T-helper 1 cell treated with Interleukin-12 subunit alpha and Interleukin-12 subunit beta and Interleukin-4 antibody, amounts not matched to agents 30 μg/mL and 1 μg/mL, for 36 hours (primary cell): ENCODE measurements around the gene TMEM72.

Experiments
- H3K27ac Mint-ChIP-seq: one replicate; pipeline ENCODE4 v1.8.0; 2021; ENCODE audit warnings: mild to moderate bottlenecking, mixed read lengths
- H3K27me3 Mint-ChIP-seq: one replicate; pipeline ENCODE4 v1.8.0; 2021; ENCODE audit warnings: low read depth, mixed read lengths
- H3K36me3 Mint-ChIP-seq: one replicate; pipeline ENCODE4 v1.8.0; 2021; ENCODE audit warnings: low read depth, mixed read lengths
- H3K4me1 Mint-ChIP-seq: one replicate; pipeline ENCODE4 v1.8.0; 2021; ENCODE audit warnings: low read depth, mixed read lengths
- H3K4me3 Mint-ChIP-seq: one replicate; pipeline ENCODE4 v1.8.0; 2021; ENCODE audit warnings: mild to moderate bottlenecking, moderate library complexity, mixed read lengths
- H3K9me3 Mint-ChIP-seq: one replicate; pipeline ENCODE4 v1.8.0; 2021; ENCODE audit warnings: mixed read lengths

TMEM72 gene

DNA sequence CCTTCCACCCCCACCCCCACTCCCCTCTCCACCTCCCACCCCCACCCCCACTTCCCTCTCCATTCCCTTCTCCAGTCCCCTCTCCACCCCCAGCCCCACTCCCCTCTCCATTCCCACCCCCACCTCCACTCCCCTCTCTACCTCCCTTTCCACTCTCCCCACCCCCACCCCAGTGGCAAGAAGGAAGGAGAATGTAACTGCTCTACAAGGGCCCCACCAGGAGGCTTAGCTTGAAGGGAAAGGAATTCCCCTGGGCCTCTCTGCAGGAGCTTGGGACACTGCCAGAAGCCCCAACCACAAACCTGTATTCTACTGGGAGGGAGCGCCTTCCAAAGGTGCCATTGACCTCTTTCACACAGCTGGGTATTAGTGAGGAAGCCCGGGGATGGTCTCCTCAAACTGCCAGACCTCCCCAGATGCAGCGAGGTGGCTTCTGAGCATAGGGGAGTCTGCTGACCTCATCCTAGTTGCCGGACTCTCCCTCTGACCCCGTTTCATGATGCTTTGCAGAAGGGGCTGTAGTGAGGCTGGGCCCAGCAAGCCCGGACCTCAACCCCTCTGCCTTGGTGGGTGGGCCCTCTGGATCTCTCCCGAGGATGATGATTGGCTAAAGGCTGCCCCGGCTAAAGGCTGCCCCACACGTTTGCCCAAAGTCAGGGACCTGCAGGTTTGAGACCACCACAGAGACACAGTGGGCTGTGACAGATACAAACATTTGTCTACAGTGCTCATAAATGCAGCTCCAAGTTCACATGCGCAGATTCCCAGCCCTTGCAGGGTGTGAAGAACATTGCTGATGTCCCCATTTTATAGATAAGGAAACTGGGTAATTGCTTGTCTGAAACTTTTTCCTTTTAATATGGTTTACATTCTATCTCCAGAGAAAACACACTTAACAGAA lies 64.5 kb downstream of the TMEM72 start:
- Mint-ChIP-seq H3K36me3 (peaks cover 3% of the 10 kb centered on the region), H3K9me3 (no peaks in the 10 kb centered on the region), H3K27me3 (no peaks in the 10 kb centered on the region), H3K4me3 (peak overlapping the region; percentile 51), H3K27ac (peak overlapping the region; percentile 37), H3K4me1 (peaks cover 40% of the 10 kb centered on the region)

DNA sequence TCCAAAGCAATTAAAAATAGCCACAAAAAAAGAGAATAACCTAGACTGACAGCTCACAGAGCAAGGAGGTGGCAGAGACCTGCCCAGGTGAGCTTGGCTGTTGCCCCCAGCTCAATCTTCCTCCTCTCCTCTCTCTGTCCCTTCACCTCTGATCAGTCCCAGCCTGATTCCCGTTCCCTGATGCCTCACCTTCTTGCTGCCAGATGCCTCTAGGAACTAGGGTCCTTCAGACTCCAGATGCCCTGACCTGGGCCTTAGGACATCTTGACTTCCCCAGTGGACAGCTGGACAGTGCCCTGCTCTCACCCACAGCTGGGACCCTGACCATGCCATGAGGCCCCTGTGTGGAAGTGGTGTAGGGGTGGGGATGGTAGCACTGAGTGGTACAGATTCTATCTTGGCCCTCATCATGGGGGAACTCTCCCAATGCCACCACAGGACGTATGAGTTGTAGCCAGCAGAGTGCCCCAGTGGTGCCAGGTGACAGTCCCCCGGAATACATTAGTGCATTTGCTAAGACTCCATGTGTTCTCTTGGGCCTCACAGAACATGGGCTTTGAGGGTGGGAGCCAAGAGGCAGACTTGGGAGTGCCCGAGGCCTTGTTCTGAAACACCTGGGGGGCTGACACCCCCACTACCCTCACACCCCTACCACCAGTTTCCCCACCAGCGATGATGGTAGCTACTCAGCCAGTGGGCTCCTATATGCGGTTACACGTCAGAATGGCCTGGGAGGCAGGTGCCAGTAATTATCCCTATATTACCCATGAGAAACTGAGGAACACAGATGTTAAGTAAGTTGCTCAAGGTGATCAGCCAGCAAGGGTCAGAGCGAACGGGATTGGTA lies 65.4 kb downstream of the TMEM72 start:
- Mint-ChIP-seq H3K27me3 (no peaks in the 10 kb centered on the region), H3K27ac (peak overlapping the region; percentile 37), H3K4me1 (peaks cover 46% of the 10 kb centered on the region), H3K36me3 (peaks cover 3% of the 10 kb centered on the region), H3K4me3 (peak overlapping the region; percentile 47), H3K9me3 (no peaks in the 10 kb centered on the region)

DNA sequence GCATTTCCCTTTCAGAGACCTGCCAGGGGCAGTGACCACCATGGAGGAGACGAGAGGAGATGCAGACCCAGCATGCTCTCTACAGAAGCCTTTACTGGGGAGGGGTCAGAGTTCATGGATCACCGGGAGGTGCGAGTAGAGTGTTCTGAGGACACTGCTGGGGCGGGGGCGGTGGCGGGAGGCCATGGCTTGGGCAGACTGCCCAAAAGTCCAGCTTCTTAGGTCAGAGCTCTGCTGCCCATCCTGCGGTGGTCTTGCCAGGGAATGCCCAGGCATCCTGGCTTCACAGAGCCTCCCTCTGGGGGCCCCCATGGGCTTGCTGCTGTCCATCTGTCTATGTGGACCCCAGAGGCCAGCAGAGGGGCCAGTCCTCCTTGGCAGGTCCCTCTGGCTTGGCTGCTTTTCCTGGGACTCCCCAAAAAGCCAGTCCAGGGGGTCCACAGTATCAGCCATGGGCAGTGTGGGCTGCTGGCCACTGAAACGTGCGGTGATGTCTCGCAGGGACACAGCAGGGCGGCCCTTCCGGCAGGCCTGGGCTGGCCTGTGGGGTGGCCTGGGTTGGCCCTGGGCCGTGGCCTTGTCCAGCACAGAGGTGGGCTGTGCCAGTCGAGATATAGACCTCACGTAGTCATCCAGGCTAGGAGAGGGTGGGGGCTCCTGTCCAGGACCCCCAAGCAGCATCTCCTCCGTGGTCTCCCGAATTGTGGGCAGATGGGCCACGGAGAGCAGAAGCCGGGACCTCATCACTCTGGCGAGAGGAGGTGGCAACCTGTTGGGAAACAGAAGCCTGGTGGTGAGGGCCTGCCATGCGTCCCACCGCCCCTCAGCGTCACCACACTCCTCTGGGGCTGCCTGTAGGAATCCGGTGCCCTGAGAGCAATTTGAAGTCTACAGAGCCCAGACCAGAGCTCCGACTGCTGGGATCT lies 66.4 kb downstream of the TMEM72 start:
- Mint-ChIP-seq H3K27me3 (no peaks in the 10 kb centered on the region), H3K36me3 (peaks cover 3% of the 10 kb centered on the region), H3K4me1 (peaks cover 46% of the 10 kb centered on the region), H3K27ac (peak overlapping the region; percentile 67), H3K4me3 (peak overlapping the region; percentile 80), H3K9me3 (no peaks in the 10 kb centered on the region)

DNA sequence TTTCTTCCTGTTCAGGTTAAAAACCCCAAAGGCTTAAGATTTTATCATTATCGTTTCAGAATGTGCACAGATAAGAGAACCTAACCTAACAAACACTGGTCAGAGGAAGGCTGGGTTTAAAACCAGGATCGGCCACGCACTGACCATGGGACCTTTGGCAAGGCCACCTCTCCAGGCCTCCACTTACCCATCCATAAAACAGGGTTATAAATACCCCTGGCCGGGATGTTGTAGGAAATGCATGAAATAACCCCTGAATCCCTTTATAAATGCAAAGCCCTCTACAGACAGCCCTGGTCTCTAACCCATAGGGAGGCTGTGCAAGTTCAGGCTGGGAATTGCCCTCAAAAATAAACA lies 67.1 kb downstream of the TMEM72 start:
- H3K27ac Mint-ChIP-seq: peak overlapping the region; percentile 67
- peak overlapping the region; percentile 80 for H3K4me3 Mint-ChIP-seq
- no peaks in the 10 kb centered on the region for H3K27me3 Mint-ChIP-seq
- H3K9me3 Mint-ChIP-seq: no peaks in the 10 kb centered on the region
- peaks cover 3% of the 10 kb centered on the region for H3K36me3 Mint-ChIP-seq
- H3K4me1 Mint-ChIP-seq: peaks cover 44% of the 10 kb centered on the region

DNA sequence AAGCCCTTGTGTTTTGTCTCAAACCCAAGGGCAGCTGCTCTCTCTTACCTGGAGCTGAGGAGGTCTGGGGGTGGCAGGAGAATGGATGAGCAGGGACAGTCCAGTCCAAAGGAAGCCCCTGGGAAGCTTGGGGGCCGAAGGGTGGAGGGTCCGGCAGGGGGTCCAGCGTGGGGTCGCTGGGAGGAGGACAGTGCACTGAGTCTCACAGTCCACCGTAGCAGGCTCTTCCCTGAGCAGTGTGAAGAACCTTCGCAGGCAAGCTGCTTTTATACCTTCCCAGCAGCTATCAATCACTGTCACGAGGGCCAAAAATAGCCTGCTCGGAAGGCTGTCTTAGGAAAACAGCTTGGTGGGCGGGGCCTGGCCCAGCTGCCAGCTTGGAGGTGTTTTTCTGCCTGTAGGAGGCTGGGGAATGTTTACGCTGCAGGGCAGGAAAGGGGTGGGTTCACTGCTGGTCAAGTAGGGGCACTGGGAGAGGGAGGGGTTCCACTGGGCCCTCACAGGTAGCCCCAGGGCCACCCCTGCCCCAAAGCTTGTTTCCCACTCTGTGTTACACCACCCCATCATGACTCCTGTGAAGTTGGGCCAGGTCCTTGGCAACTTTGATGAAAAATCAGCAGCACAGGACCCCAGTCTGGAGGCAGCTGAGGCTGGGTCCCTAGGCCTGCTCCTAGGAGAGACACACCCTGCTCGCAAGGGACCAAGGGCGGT lies 67.6 kb downstream of the TMEM72 start, which contains the start of gene DEPP1:
Gene DEPP1, minus strand, starts transcription at position 240 of the 711 bp plus-strand sequence. CDS start 779 bp downstream, outside the sequence.
- Mint-ChIP-seq H3K4me1 (peaks cover 39% of the 10 kb centered on the region), H3K27ac (peak within 1 kb of the TSS; percentile 67), H3K36me3 (peaks cover 3% of the 10 kb centered on the region), H3K27me3 (no peaks in the 10 kb centered on the region), H3K9me3 (no peaks in the 10 kb centered on the region), H3K4me3 (peak within 1 kb of the TSS; percentile 80)

DNA sequence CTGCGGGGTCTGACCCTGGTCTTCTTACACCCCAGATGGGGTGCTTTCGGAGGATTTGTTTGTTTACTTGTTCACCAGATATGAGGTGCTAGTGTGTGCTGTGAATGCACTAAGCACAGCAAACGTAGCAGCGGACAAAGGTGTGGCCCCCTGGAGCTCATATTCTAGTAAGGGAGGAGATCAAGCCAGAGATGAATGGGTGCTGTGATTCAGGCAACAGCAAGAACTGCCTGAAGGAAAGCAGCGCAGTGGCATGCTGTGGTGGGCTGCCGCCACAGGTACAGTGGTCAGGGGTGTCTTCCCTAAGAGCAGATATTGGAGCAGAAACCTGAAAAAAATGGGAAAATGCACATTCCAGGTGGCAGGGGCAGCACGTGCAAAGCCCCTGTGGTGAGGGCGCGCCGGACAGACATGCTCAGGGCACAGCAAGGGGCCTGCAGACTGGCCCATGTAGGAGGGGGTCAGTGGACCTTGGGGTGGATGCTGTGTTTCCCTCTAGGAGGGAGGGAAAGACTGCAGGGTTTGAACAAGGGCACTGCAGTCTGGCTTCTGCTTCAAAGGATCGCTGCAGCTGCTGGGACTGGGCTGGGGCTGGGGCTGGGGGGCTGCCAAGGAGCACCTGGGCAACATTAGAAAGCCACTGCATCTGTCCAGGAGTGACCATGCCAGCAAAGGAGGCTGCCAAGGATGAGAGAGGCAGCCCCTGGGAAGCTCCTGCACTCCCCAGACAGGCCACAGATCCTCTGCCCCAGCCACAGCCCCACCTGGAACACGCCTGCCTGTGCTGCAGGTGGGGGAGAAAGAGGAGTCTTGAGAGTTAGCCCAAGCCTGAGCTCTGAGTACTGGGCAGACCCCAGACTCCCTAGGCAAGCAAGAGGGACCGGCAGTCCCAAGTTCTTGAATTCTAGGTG lies 68.4 kb downstream of the TMEM72 start:
- Mint-ChIP-seq H3K4me1 (peaks cover 36% of the 10 kb centered on the region), H3K27ac (no peak overlapping the region), H3K36me3 (peaks cover 3% of the 10 kb centered on the region), H3K4me3 (no peak overlapping the region), H3K9me3 (no peaks in the 10 kb centered on the region), H3K27me3 (no peaks in the 10 kb centered on the region)

DNA sequence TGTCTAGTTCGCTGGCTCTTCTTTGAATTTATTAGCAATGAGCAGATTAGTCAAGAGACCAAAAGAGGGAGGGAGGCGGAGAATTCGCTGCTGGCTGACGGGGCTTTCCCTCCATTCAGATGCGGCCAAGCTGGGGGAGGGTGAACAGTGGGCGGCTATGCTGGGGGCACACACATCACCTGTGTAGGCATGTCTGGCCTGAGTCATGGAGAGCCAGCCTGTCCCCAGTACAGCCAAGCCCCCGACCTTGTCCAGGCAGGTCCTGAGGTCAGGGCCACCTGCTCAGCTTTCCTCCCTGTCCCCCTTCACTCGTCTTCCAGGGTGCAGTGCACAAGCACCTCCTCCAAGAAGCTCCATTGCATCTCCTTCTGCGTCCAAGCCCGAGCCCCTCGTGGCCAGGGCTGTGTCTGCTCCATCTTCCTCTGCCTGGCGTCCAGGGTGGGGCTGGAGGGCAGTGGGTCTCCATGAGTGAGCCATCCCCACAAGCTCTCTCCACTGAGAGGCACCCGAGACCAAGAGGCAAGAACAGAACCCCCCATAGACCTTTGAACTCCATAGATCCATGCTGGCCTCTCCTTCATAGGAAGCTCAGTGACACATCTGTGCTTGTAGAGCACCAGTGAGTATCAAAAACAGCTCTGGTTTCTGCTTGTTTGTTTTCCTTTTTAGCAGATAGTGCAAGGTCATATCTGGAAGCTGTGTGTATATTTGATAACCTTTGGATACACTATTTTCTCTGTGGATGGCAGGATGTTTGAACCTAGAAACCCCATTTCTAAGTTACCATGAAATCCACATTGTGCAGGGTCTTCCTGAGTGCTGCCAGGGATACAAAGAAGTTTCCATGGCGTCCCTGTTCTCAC lies 69.4 kb downstream of the TMEM72 start:
- Mint-ChIP-seq H3K9me3 (no peaks in the 10 kb centered on the region), H3K4me3 (no peak overlapping the region), H3K4me1 (peaks cover 36% of the 10 kb centered on the region), H3K36me3 (peaks cover 3% of the 10 kb centered on the region), H3K27me3 (peaks cover 4% of the 10 kb centered on the region), H3K27ac (no peak overlapping the region)

DNA sequence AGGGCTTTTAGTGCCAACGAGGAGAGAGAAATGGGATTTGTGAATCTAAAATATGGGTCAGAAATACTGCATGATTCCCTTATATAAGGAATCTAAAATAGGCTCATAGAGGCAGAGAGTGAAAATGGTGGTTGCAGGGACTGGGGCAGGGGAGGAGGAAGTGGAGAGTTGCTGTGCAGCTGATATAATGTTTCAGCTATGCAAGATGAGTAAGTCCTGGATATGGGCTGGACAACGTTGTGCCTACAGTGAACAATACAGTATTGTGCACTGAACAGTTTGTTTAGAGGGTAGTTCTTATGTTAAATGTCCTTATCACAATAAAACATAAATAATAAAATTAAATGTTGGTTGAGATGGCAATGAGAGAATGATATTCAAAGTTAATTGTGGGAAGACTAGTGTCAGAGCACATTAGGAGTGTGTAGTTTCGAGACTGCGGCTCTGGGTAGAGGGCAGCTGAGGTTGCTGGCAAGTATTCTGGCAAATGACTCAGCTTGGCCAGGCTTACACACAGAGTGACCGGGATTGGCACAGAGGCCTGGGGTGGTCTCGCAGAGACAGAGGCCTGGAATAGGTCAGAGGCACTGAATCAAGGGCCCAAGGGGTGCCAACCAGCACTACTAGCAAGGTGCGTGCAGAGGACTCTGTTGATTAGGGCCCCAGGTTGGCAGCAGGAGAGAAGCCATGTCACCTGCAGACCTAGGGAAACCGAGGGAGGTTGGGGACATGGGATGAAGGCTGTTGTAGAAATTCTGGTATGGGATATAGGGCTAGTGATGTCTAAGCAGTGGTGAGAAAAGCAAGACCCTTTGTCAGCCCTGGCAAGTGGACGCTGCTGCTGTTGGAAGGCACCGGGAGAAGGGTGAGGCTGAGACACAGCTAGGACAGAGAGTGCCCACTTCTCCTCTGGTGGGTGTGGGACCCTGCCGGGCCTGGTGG lies 70.3 kb downstream of the TMEM72 start:
- Mint-ChIP-seq H3K27ac (no peak overlapping the region), H3K27me3 (peaks cover 4% of the 10 kb centered on the region), H3K4me3 (no peak overlapping the region), H3K9me3 (no peaks in the 10 kb centered on the region), H3K36me3 (peaks cover 3% of the 10 kb centered on the region), H3K4me1 (peaks cover 32% of the 10 kb centered on the region)

DNA sequence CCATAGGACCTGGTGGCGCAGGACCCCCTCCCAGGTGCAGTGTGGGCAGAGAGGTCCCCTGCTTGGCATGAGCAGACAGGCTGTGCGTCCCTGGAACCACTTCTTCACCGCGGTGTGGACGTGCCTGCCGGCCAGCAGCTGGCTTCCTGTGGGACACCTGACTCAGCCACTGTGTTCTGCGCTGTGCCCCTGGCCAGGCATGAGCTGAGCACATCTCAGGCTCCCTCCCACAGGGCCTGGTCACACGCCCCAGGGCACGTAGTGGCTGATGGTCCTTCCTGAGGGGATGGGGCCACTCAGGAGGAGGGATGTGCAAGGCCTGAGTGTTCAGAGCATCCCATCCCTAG lies 71.0 kb downstream of the TMEM72 start:
- H3K27ac Mint-ChIP-seq: no peak overlapping the region
- H3K36me3 Mint-ChIP-seq: peaks cover under 1% of the 10 kb centered on the region
- H3K27me3 Mint-ChIP-seq: peaks cover 4% of the 10 kb centered on the region
- no peaks in the 10 kb centered on the region for H3K9me3 Mint-ChIP-seq
- H3K4me3 Mint-ChIP-seq: no peak overlapping the region
- H3K4me1 Mint-ChIP-seq: peaks cover 26% of the 10 kb centered on the region

DNA sequence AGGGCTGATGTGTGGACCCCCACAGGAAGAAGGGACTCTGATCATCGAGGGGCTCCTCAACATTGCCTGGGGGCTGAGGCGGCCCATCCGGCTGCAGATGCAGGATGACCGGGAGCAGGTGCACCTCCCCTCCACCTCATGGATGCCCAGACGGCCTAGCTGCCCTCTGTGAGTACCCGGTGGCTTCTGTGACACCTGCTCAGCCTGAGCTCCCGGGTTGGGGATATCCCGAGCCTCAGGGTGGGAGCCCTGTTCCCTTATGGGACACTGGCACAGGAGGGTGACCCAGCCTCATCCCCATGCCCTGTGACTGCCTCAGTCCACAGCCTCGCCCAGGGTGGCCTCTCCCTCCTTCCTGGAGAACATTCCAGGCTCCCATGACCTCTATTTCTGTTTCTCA lies 71.4 kb downstream of the TMEM72 start:
- H3K4me1 Mint-ChIP-seq: peaks cover 24% of the 10 kb centered on the region
- H3K4me3 Mint-ChIP-seq: no peak overlapping the region
- H3K27ac Mint-ChIP-seq: no peak overlapping the region
- H3K9me3 Mint-ChIP-seq: no peaks in the 10 kb centered on the region
- no peaks in the 10 kb centered on the region for H3K36me3 Mint-ChIP-seq
- H3K27me3 Mint-ChIP-seq: peaks cover 4% of the 10 kb centered on the region

DNA sequence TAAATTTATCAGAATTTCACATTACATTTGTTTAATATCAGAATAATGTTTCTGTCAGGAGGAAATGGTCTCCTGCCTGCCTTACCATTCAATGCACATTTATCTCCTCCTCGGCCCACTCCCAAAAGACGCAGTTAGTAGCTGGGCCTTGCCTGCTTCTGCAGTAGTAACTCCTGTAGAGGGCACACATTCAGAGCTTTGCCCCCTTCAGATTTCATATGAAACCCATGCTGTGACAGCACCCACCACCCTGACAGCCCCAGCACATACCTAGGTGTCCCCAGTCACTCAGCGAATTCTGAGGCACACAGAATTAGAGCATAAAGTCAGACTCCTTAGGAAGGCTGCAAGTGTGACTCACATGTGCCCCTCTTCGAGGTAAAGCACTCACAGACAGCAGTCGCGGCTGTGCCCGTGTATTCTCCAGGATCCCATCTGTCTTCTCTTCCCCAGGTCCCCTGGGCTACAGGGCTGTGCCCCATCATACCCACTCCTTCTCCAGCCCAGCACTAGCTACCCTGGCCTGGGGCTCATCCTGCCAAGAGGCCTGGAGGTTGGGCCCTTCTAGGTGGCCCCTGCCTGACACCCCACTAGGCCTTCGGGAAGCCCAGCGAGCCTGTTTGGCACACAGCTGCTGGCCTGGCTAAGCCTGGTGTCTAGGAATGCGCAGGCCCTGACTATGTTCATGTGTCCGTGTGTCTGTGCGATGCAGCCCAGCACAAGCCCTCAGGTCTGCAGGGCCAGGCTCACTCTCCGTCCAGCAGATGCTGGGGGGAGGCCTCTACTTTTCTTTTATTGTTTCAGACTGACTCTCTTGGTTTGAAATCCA lies 72.1 kb downstream of the TMEM72 start:
- peaks cover 5% of the 10 kb centered on the region for H3K27me3 Mint-ChIP-seq
- H3K36me3 Mint-ChIP-seq: no peaks in the 10 kb centered on the region
- no peaks in the 10 kb centered on the region for H3K9me3 Mint-ChIP-seq
- peaks cover 21% of the 10 kb centered on the region for H3K4me1 Mint-ChIP-seq
- no peak overlapping the region for H3K4me3 Mint-ChIP-seq
- no peak overlapping the region for H3K27ac Mint-ChIP-seq
